K562 (cell line): Measurements from ENCODE around the gene IDH2. TPM values are rescaled to one million over a fixed set of nuclear protein-coding genes. Genes with fewer than 3 reads are reported as not detected.

ENCODE experiments used
- ATAC-seq: fragments of 200-7000 bp; cut with Tn5 transposase; 3 replicates; pipeline ENCODE4 v1.9.1; 2020; ENCODE audit warnings: moderate library complexity
- BruUV-seq: library from RNA; stranded (reverse); fragments of 400-500 nt; replicated peaks from 2 replicates; lab custom pipeline; 2021; lab: Mats Ljungman, UMichigan
- CTCF ChIA-PET: fragments of 300-600 bp; formaldehyde crosslinking; extraction: SDS; loops from one replicate; lab custom pipeline; 2021; ENCODE audit warnings: low intra/inter-chr PET ratio; lab: Yijun Ruan, JAX
- POLR2A ChIA-PET: fragments of 300-600, 350-650 bp; sonication (Branson Sonifier 250); formaldehyde crosslinking; extraction: SDS; loops from one replicate; lab custom pipeline; 2021; ENCODE audit warnings: antibody characterized with exemption, inconsistent platforms; lab: Yijun Ruan, JAX
- DNase-seq, 4 experiments: peaks; one replicate each; pipeline versions ENCODE4 v3.0.0 to v3.0.0-alpha.2; 2011 to 2018; ENCODE audit warnings: low spot score in 3 of 4, mixed read lengths in 3 of 4; ENCODE audit errors: extremely low read depth in 1 of 4
- FAIRE-seq: peaks from 2 replicates; lab custom pipeline; 2011; peaks lifted over from hg19 to GRCh38; lab: Jason Lieb, UNC
- H2AFZ ChIP-seq: 2 replicates; pipeline ENCODE4 v1.6.0; 2011; ENCODE audit warnings: low read depth, low read length, control low read depth, inconsistent platforms
- H3K27ac ChIP-seq: fragments of 200-600 bp; 3 replicates; pipeline ENCODE4 v1.8.0; 2011; ENCODE audit warnings: low read depth, mild to moderate bottlenecking, control low read depth, inconsistent platforms, low read length, moderate library complexity, mixed read lengths; ENCODE audit errors: extremely low read depth
- H3K27me3 ChIP-seq, 2 experiments: fragments of 300-600 bp in 1 of 2; 2 replicates in 1 of 2; 3 replicates in 1 of 2; pipeline versions ENCODE4 v1.6.0 to v1.8.0; 2011; ENCODE audit warnings: inconsistent platforms in 2 of 2, low read length in 2 of 2, mild to moderate bottlenecking in 1 of 2, mixed read lengths in 1 of 2, moderate library complexity in 1 of 2; ENCODE audit not compliant: control insufficient read depth in 2 of 2, insufficient read depth in 2 of 2
- H3K36me3 ChIP-seq: fragments of 300-600 bp; 3 replicates; pipeline ENCODE4 v1.8.0; 2011; ENCODE audit warnings: mild to moderate bottlenecking, low read length, inconsistent platforms; ENCODE audit not compliant: control insufficient read depth, insufficient read depth
- H3K4me1 ChIP-seq, 2 experiments: fragments of 200-600 bp in 1 of 2; replicated peaks in 1 of 2; 2 replicates in 1 of 2; 3 replicates in 1 of 2; pipeline versions ENCODE4 v1.5.1 to v1.8.0; 2011; ENCODE audit warnings: inconsistent platforms in 2 of 2, low read length in 2 of 2, mild to moderate bottlenecking in 1 of 2, mixed read lengths in 1 of 2, moderate library complexity in 1 of 2; ENCODE audit not compliant: control insufficient read depth in 2 of 2, insufficient read depth in 2 of 2
- H3K4me2 ChIP-seq: 2 replicates; pipeline ENCODE4 v1.6.1; 2011; ENCODE audit warnings: low read length, control low read depth, inconsistent platforms, mixed read lengths; ENCODE audit not compliant: insufficient read depth
- H3K4me3 ChIP-seq: fragments of 200-600 bp; sonication (generic), shearing (Covaris generic); 2 replicates; pipeline ENCODE4 v1.5.1; 2016; ENCODE audit warnings: control low read depth, inconsistent platforms
- H3K79me2 ChIP-seq: fragments of 200-600 bp; 3 replicates; pipeline ENCODE4 v1.8.0; 2011; ENCODE audit warnings: low read length, inconsistent platforms; ENCODE audit not compliant: control insufficient read depth, insufficient read depth
- H3K9ac ChIP-seq, 2 experiments: 2 replicates each; pipeline versions ENCODE4 v1.6.0 to v1.6.1; 2011; ENCODE audit warnings: low read depth in 2 of 2, low read length in 2 of 2, control low read depth in 1 of 2, inconsistent platforms in 1 of 2, mild to moderate bottlenecking in 1 of 2, mixed read lengths in 1 of 2; ENCODE audit not compliant: insufficient read depth in 1 of 2
- H3K9me1 ChIP-seq: one replicate; pipeline ENCODE4 v1.6.0; 2011; ENCODE audit warnings: inconsistent platforms, mild to moderate bottlenecking, low read length, moderate library complexity; ENCODE audit not compliant: control insufficient read depth, insufficient read depth
- H3K9me3 ChIP-seq: replicated peaks from 2 replicates; pipeline ENCODE4 v1.5.1; 2011; ENCODE audit warnings: low read depth, low read length, inconsistent platforms; ENCODE audit not compliant: control insufficient read depth, insufficient read depth
- H4K20me1 ChIP-seq: replicated peaks from 2 replicates; pipeline ENCODE4 v1.6.1; 2011; ENCODE audit warnings: low read length, inconsistent platforms, mixed read lengths; ENCODE audit not compliant: control insufficient read depth, insufficient read depth
- GATA2 ChIP-seq: sonication (generic); formaldehyde crosslinking; IDR thresholded peaks from 2 replicates; pipeline ENCODE4 v1.4.0; 2020; ENCODE audit warnings: mild to moderate bottlenecking, missing genetic modification reagents
- HLTF ChIP-seq: fragments of 450-650 bp; IDR thresholded peaks from 2 replicates; pipeline ENCODE4 v1.6.1; 2016
- KAT7 ChIP-seq: sonication (generic); formaldehyde crosslinking; IDR thresholded peaks from 2 replicates; pipeline ENCODE4 v1.8.0; 2022; ENCODE audit warnings: missing genetic modification reagents, mild to moderate bottlenecking, borderline replicate concordance
- KDM5B ChIP-seq: fragments of 200-600 bp; sonication (generic); IDR thresholded peaks from 2 replicates; pipeline ENCODE4 v1.6.1; 2012; ENCODE audit warnings: low read depth, mild to moderate bottlenecking, moderate library complexity, low read length, control low read depth, inconsistent platforms; ENCODE audit not compliant: insufficient replicate concordance
- MCM3 ChIP-seq: fragments of 450-650 bp; IDR thresholded peaks from 2 replicates; pipeline ENCODE4 v1.6.1; 2016
- POLR2G ChIP-seq: fragments of 200-400 bp; formaldehyde crosslinking; IDR thresholded peaks from 2 replicates; pipeline ENCODE4 v1.6.1; 2017; ENCODE audit warnings: low read depth, mild to moderate bottlenecking, antibody characterized with exemption, low read length, moderate library complexity
- RBM22 ChIP-seq: fragments of 200-400 bp; formaldehyde crosslinking; IDR thresholded peaks from 2 replicates; pipeline ENCODE4 v1.6.1; 2018; ENCODE audit warnings: low read length, low read depth; ENCODE audit not compliant: poor library complexity, severe bottlenecking
- WGBS: fragments of 100-300 bp; shearing (Covaris generic); methylation state at CpG from one replicate; pipeline ENCODE4 v1.1.6; 2016; ENCODE audit warnings: low coverage, mixed read lengths; ENCODE audit not compliant: insufficient coverage; ENCODE audit errors: missing lambda C conversion rate; 5-methylcytosine and 5-hydroxymethylcytosine counted together
- in situ Hi-C: fragments of 300-500 bp; cut with MboI; formaldehyde crosslinking; loops from 4 replicates; pipeline ENCODE4 v1.15.0; 2018; ENCODE audit warnings: inconsistent platforms, mixed read lengths
- intact Hi-C: fragments of 100-400 bp; cut with micrococcal nuclease; formaldehyde crosslinking; loops from 2 replicates; pipeline ENCODE4 v1.14.2; 2022
- polyA plus RNA-seq, 8 experiments: library from polyadenylated mRNA; depleted of rRNA in 4 of 8; stranded (reverse) in 5 of 8; unstranded in 3 of 8; fragments of >200 nt; fragmentation: Nextera tagmentation in 2 of 8; fragmentation: Illumina TruSeq in 1 of 8; extraction: Ambion mirVana in 2 of 8; extraction: Trizol in 1 of 8; gene quantifications; 2 replicates each; pipeline versions ENCODE4 v1.2.1 to v1.2.3, GENCODE V29; 2011 to 2014; ENCODE audit warnings: inconsistent platforms in 1 of 8, missing spikeins in 1 of 8
- total RNA-seq, 7 experiments: library from RNA; depleted of rRNA in 6 of 7; stranded (reverse); fragments of >200 nt in 6 of 7; fragmentation: Illumina TruSeq in 2 of 7; extraction: Trizol in 2 of 7; gene quantifications; 2 replicates each; pipeline versions ENCODE4 v1.2.1 to v1.2.3, GENCODE V29; 2011 to 2021; ENCODE audit warnings: low replicate concordance in 1 of 7
- TF ChIP-seq, protein P1 (sequence below): fragments of 250-450 bp; sonication (Bioruptor Pico); IDR thresholded peaks from 2 replicates; pipeline ENCODE4 v1.4.0; 2020
- TF ChIP-seq, protein P2 (sequence below): fragments of 450-650 bp; IDR thresholded peaks from 2 replicates; pipeline ENCODE4 v1.6.1; 2018; ENCODE audit warnings: mild to moderate bottlenecking, low read depth; ENCODE audit not compliant: partially characterized antibody

The IDH2 gene
- total and polyA plus RNA-seq, 9 of the 15 experiments (the other 6 are each of a cell fraction or from before 2014, with no cell fraction given) = 0.70 to 99.9 (median 59.2) TPM

DNA sequence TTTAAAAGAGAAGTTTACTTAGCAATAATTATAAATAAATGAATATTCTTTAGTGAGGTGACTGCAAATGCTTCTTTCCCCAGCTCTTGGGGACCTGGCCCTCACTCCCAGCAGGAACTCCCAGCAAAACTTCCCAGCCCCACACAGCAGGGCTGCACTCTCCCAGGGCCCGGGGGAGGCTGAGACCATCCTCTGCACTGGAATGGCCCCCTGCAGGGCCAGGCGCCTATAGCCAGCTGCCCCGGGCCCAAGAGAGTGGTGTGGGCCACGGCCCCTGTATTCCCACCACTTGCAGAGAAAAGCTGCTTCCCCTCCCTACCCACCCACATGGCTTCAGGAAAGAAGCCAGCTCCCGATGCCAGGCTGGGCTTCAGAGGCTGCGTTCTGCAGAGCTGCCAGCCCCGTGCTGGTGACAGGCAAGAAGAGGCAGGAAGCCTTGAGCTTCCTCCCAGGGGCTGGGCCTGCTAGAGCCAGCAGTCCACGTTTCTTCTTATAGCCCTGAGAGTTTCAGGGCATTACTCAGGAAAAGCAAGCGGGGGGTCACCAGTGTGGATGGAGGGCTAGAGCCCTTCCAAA, 20.0 kb downstream of the IDH2 start:
- CTCF ChIA-PET = no interaction called here
- Histone ChIP-seq H3K79me2 (no peaks in the 10 kb centered on the region), H3K4me2 (no peak overlapping the region), H3K4me3 (no peak overlapping the region), H3K36me3 (peaks cover 27% of the 10 kb centered on the region; the same call in 2 of the 3 replicates), H3K9ac (no peak overlapping the region), H4K20me1 (0 out of 2 replicates have a peak, but pooled peaks cover 2% of the 10 kb centered on the region), H3K4me1 (peaks cover 0 to 24% of the 10 kb centered on the region in 2 experiments; a peak in 1 of 5 replicates), H3K27me3 (no peaks in the 10 kb centered on the region), H3K9me1 (no peaks in the 10 kb centered on the region), H3K9me3 (no peaks in the 10 kb centered on the region), H2AFZ (no peak overlapping the region), H3K27ac (no peak overlapping the region)
- intact Hi-C loops = no loop called here
- BruUV-seq = no TSS peak
- 65% methylated on average over 7 of the region's 9 CpGs for WGBS
- FAIRE-seq = no peak
- ATAC-seq = peak; percentile 12; the same call in 1 of the 3 replicates
- in situ Hi-C loops = no loop called here
- POLR2A ChIA-PET = interaction anchor here (0.6 kb wide), 2 partner anchors 150 to 165 kb away, joined by 3 read pairs; no protein-coding TSS in a partner anchor
- TF ChIP-seq RBM22 = peak; percentile 25
- 0 out of 2 replicates have a peak, but pooled peaks have one; percentile 28 for TF ChIP-seq POLR2G
- no peak for TF ChIP-seq MCM3
- no peak for DNase-seq

DNA sequence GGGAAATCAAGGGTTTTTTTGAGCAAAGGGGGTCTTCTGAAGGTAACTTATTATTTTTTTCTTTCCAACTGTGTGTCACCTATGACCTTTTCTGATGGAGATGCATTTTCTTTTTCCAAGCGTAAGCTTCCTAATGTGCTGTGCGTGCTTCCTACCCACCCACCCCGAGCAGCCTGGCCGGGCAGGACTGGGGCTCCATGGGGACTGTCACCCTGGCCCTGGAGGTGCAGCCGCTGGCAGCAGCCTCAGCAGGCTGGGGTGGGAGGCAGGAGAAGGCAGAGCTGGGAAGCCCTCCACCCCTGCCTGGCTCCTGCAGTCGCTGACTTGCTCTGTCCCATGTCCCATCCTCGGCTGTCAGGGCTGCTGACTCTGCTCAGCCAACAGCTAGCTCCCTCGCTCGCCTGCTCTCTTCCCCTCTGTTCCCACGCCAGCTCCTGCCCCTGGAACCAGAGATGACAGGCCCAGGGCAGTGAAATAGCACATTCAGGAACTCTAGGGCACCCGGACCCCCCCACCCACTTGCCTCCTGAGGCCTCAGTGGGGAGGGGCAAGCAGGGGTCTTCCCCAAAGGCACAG, 21.4 kb downstream of the IDH2 start:
- Histone ChIP-seq H4K20me1 (no peaks in the 10 kb centered on the region), H3K36me3 (peaks cover 23% of the 10 kb centered on the region; the same call in 2 of the 3 replicates), H3K4me2 (no peak overlapping the region), H3K4me3 (no peak overlapping the region), H3K9ac (peak overlapping the region in 1 of 2 experiments; percentile 70; a peak in 1 of 4 replicates), H3K27ac (no peak overlapping the region), H3K9me3 (no peaks in the 10 kb centered on the region), H3K79me2 (no peaks in the 10 kb centered on the region), H3K9me1 (no peaks in the 10 kb centered on the region), H3K4me1 (peaks cover 0 to 24% of the 10 kb centered on the region in 2 experiments; a peak in 1 of 5 replicates), H3K27me3 (no peaks in the 10 kb centered on the region), H2AFZ (no peak overlapping the region)
- ChIA-PET POLR2A (interaction anchor here (0.6 to 1.3 kb wide), 3 partner anchors 17 to 78 kb away, joined by 3 to 6 read pairs (median 4); no protein-coding TSS in a partner anchor), CTCF (interaction anchor here (0.7 kb wide), 1 partner anchor 9 kb away, joined by 3 read pairs; no protein-coding TSS in a partner anchor)
- no TSS peak for BruUV-seq
- ATAC-seq (no peak), DNase-seq (no peak), FAIRE-seq (no peak)
- 84% methylated on average over 6 of the region's 11 CpGs for WGBS
- in situ Hi-C loops = no loop called here
- intact Hi-C loops = no loop called here
- TF ChIP-seq, protein P1, sequence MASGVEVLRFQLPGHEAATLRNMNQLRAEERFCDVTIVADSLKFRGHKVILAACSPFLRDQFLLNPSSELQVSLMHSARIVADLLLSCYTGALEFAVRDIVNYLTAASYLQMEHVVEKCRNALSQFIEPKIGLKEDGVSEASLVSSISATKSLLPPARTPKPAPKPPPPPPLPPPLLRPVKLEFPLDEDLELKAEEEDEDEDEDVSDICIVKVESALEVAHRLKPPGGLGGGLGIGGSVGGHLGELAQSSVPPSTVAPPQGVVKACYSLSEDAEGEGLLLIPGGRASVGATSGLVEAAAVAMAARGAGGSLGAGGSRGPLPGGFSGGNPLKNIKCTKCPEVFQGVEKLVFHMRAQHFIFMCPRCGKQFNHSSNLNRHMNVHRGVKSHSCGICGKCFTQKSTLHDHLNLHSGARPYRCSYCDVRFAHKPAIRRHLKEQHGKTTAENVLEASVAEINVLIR (CRISPR knock-in tag) = no peak
- TF ChIP-seq KAT7 (CRISPR knock-in tag) (no peak), HLTF (no peak), KDM5B (no peak), POLR2G (peak; percentile 17; the same call in 1 of the 2 replicates), RBM22 (peak; percentile 64), GATA2 (CRISPR knock-in tag) (no peak)
- TF ChIP-seq, protein P2, sequence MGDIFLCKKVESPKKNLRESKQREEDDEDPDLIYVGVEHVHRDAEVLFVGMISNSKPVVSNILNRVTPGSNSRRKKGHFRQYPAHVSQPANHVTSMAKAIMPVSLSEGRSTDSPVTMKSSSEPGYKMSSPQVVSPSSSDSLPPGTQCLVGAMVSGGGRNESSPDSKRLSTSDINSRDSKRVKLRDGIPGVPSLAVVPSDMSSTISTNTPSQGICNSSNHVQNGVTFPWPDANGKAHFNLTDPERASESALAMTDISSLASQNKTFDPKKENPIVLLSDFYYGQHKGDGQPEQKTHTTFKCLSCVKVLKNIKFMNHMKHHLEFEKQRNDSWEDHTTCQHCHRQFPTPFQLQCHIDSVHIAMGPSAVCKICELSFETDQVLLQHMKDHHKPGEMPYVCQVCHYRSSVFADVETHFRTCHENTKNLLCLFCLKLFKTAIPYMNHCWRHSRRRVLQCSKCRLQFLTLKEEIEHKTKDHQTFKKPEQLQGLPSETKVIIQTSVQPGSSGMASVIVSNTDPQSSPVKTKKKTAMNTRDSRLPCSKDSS = no peak
